A673 (cell line): ENCODE results near the gene OR7C1.
"Not testable (repeated sequence)": the region's sequence is repeated elsewhere in the genome, so short reads cannot be mapped to it uniquely, and the experiment has no call there.

ENCODE experiments used
- EZH2 ChIP-seq: fragments of 200-600 bp; sonication (generic); IDR thresholded peaks from 2 replicates; pipeline ENCODE4 v1.6.1; 2017; ENCODE audit warnings: borderline replicate concordance, low read depth, mild to moderate bottlenecking, mixed read lengths, antibody characterized with exemption, low read length; ENCODE audit not compliant: poor library complexity, severe bottlenecking
- TF ChIP-seq, protein P1 (sequence below): fragments of 300-800, 200-600 bp; sonication (generic); conservative IDR thresholded peaks from 2 replicates; pipeline ENCODE4 v1.5.1; 2017; ENCODE audit warnings: low read depth, mild to moderate bottlenecking, antibody characterized with exemption, low read length, moderate library complexity, mixed read lengths

DNA sequence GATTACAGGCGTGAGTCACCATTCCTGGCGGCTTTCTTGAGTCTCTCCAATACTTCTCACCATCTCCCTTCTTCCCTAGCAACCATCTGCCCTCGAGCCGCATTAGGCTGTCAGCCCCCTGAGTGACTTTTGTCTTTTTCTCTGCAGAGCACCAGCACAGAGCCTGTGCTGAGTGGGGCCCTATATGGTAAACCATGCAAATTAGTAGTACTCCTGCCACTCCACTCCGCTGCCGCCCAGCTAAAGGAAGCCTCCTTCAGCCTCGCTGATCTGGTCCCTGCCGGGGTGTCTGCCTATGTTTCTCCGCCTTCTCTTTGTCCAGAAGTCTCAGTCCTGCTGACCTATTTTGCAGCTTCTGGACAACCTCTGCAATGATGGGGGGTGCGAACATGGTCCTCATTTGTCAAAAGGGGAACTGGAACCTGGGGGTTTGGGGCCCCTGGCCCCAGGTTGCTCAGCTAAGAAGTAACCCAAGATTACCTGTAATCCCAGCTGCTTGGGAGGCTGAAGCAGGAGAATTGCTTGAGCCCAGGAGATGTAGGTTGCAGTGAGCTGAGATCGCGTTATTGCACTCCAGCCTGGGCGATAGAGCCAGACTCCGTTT, 54.3 kb downstream of the OR7C1 start:
- TF ChIP-seq EZH2 = not testable (repeated sequence)
- TF ChIP-seq, protein P1, sequence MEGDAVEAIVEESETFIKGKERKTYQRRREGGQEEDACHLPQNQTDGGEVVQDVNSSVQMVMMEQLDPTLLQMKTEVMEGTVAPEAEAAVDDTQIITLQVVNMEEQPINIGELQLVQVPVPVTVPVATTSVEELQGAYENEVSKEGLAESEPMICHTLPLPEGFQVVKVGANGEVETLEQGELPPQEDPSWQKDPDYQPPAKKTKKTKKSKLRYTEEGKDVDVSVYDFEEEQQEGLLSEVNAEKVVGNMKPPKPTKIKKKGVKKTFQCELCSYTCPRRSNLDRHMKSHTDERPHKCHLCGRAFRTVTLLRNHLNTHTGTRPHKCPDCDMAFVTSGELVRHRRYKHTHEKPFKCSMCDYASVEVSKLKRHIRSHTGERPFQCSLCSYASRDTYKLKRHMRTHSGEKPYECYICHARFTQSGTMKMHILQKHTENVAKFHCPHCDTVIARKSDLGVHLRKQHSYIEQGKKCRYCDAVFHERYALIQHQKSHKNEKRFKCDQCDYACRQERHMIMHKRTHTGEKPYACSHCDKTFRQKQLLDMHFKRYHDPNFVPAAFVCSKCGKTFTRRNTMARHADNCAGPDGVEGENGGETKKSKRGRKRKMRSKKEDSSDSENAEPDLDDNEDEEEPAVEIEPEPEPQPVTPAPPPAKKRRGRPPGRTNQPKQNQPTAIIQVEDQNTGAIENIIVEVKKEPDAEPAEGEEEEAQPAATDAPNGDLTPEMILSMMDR = not testable (repeated sequence)
